K562 (cell line): ENCODE data around the gene MAML3. TPM values are rescaled to one million over a fixed set of nuclear protein-coding genes. Genes with fewer than 3 reads are reported as not detected.

Source experiments
- ATAC-seq: fragments of 200-7000 bp; cut with Tn5 transposase; 3 replicates; pipeline ENCODE4 v1.9.1; 2020; ENCODE audit warnings: moderate library complexity
- BruUV-seq: library from RNA; stranded (reverse); fragments of 400-500 nt; replicated peaks from 2 replicates; lab custom pipeline; 2021; lab: Mats Ljungman, UMichigan
- CTCF ChIA-PET: fragments of 300-600 bp; formaldehyde crosslinking; extraction: SDS; loops from one replicate; lab custom pipeline; 2021; ENCODE audit warnings: low intra/inter-chr PET ratio; lab: Yijun Ruan, JAX
- POLR2A ChIA-PET: fragments of 300-600, 350-650 bp; sonication (Branson Sonifier 250); formaldehyde crosslinking; extraction: SDS; loops from one replicate; lab custom pipeline; 2021; ENCODE audit warnings: antibody characterized with exemption, inconsistent platforms; lab: Yijun Ruan, JAX
- DNase-seq, 4 experiments: peaks; one replicate each; pipeline versions ENCODE4 v3.0.0 to v3.0.0-alpha.2; 2011 to 2018; ENCODE audit warnings: low spot score in 3 of 4, mixed read lengths in 3 of 4; ENCODE audit errors: extremely low read depth in 1 of 4
- FAIRE-seq: peaks from 2 replicates; lab custom pipeline; 2011; peaks lifted over from hg19 to GRCh38; lab: Jason Lieb, UNC
- H2AFZ ChIP-seq: 2 replicates; pipeline ENCODE4 v1.6.0; 2011; ENCODE audit warnings: low read depth, low read length, control low read depth, inconsistent platforms
- H3K27ac ChIP-seq: fragments of 200-600 bp; 3 replicates; pipeline ENCODE4 v1.8.0; 2011; ENCODE audit warnings: low read depth, mild to moderate bottlenecking, control low read depth, inconsistent platforms, low read length, moderate library complexity, mixed read lengths; ENCODE audit errors: extremely low read depth
- H3K27me3 ChIP-seq, 2 experiments: fragments of 300-600 bp in 1 of 2; 2 replicates in 1 of 2; 3 replicates in 1 of 2; pipeline versions ENCODE4 v1.6.0 to v1.8.0; 2011; ENCODE audit warnings: inconsistent platforms in 2 of 2, low read length in 2 of 2, mild to moderate bottlenecking in 1 of 2, mixed read lengths in 1 of 2, moderate library complexity in 1 of 2; ENCODE audit not compliant: control insufficient read depth in 2 of 2, insufficient read depth in 2 of 2
- H3K36me3 ChIP-seq: fragments of 300-600 bp; 3 replicates; pipeline ENCODE4 v1.8.0; 2011; ENCODE audit warnings: mild to moderate bottlenecking, low read length, inconsistent platforms; ENCODE audit not compliant: control insufficient read depth, insufficient read depth
- H3K4me1 ChIP-seq, 2 experiments: fragments of 200-600 bp in 1 of 2; replicated peaks in 1 of 2; 2 replicates in 1 of 2; 3 replicates in 1 of 2; pipeline versions ENCODE4 v1.5.1 to v1.8.0; 2011; ENCODE audit warnings: inconsistent platforms in 2 of 2, low read length in 2 of 2, mild to moderate bottlenecking in 1 of 2, mixed read lengths in 1 of 2, moderate library complexity in 1 of 2; ENCODE audit not compliant: control insufficient read depth in 2 of 2, insufficient read depth in 2 of 2
- H3K4me2 ChIP-seq: 2 replicates; pipeline ENCODE4 v1.6.1; 2011; ENCODE audit warnings: low read length, control low read depth, inconsistent platforms, mixed read lengths; ENCODE audit not compliant: insufficient read depth
- H3K4me3 ChIP-seq: fragments of 200-600 bp; sonication (generic), shearing (Covaris generic); 2 replicates; pipeline ENCODE4 v1.5.1; 2016; ENCODE audit warnings: control low read depth, inconsistent platforms
- H3K79me2 ChIP-seq: fragments of 200-600 bp; 3 replicates; pipeline ENCODE4 v1.8.0; 2011; ENCODE audit warnings: low read length, inconsistent platforms; ENCODE audit not compliant: control insufficient read depth, insufficient read depth
- H3K9ac ChIP-seq, 2 experiments: 2 replicates each; pipeline versions ENCODE4 v1.6.0 to v1.6.1; 2011; ENCODE audit warnings: low read depth in 2 of 2, low read length in 2 of 2, control low read depth in 1 of 2, inconsistent platforms in 1 of 2, mild to moderate bottlenecking in 1 of 2, mixed read lengths in 1 of 2; ENCODE audit not compliant: insufficient read depth in 1 of 2
- H3K9me1 ChIP-seq: one replicate; pipeline ENCODE4 v1.6.0; 2011; ENCODE audit warnings: inconsistent platforms, mild to moderate bottlenecking, low read length, moderate library complexity; ENCODE audit not compliant: control insufficient read depth, insufficient read depth
- H3K9me3 ChIP-seq: replicated peaks from 2 replicates; pipeline ENCODE4 v1.5.1; 2011; ENCODE audit warnings: low read depth, low read length, inconsistent platforms; ENCODE audit not compliant: control insufficient read depth, insufficient read depth
- H4K20me1 ChIP-seq: replicated peaks from 2 replicates; pipeline ENCODE4 v1.6.1; 2011; ENCODE audit warnings: low read length, inconsistent platforms, mixed read lengths; ENCODE audit not compliant: control insufficient read depth, insufficient read depth
- ARHGAP35 ChIP-seq: fragments of 450-650 bp; IDR thresholded peaks from 2 replicates; pipeline ENCODE4 v1.6.1; 2018; ENCODE audit not compliant: partially characterized antibody
- BRCA1 ChIP-seq, 2 experiments: fragments of 450-650 bp in 1 of 2; sonication (generic) in 1 of 2; formaldehyde crosslinking in 1 of 2; IDR thresholded peaks; 2 replicates each; pipeline versions ENCODE4 v1.5.0 to v1.6.1; 2017 to 2020; ENCODE audit warnings: mild to moderate bottlenecking in 1 of 2, missing genetic modification reagents in 1 of 2
- BRD9 ChIP-seq: fragments of 450-650 bp; IDR thresholded peaks from 2 replicates; pipeline ENCODE4 v1.6.1; 2018; ENCODE audit warnings: low read depth; ENCODE audit not compliant: partially characterized antibody
- FOXA3 ChIP-seq, 2 experiments: fragments of 450-650 bp in 1 of 2; sonication (generic) in 1 of 2; formaldehyde crosslinking; IDR thresholded peaks in 1 of 2; conservative IDR thresholded peaks in 1 of 2; 2 replicates each; pipeline versions ENCODE4 v1.4.0 to v1.8.0; 2020 to 2022; ENCODE audit warnings: mild to moderate bottlenecking in 2 of 2, missing genetic modification reagents in 1 of 2
- ILF3 ChIP-seq: fragments of 450-650 bp; IDR thresholded peaks from 2 replicates; pipeline ENCODE4 v1.6.1; 2018; ENCODE audit warnings: antibody characterized with exemption, mild to moderate bottlenecking, moderate library complexity, borderline replicate concordance
- MBD2 ChIP-seq: sonication (generic); IDR thresholded peaks from 2 replicates; pipeline ENCODE4 v1.6.1; 2016; ENCODE audit warnings: low read depth, borderline replicate concordance
- PHTF2 ChIP-seq: fragments of 250-450 bp; sonication (Bioruptor Pico); IDR thresholded peaks from 2 replicates; pipeline ENCODE4 v1.5.0; 2021; ENCODE audit warnings: mild to moderate bottlenecking
- RBM22 ChIP-seq: fragments of 200-400 bp; formaldehyde crosslinking; IDR thresholded peaks from 2 replicates; pipeline ENCODE4 v1.6.1; 2018; ENCODE audit warnings: low read length, low read depth; ENCODE audit not compliant: poor library complexity, severe bottlenecking
- ZEB2 ChIP-seq: fragments of 450-650 bp; IDR thresholded peaks from 2 replicates; pipeline ENCODE4 v1.6.1; 2016
- ZNF431 ChIP-seq: sonication (generic); formaldehyde crosslinking; IDR thresholded peaks from 2 replicates; pipeline ENCODE4 v1.8.0; 2022; ENCODE audit warnings: mild to moderate bottlenecking, missing genetic modification reagents
- WGBS: fragments of 100-300 bp; shearing (Covaris generic); methylation state at CpG from one replicate; pipeline ENCODE4 v1.1.6; 2016; ENCODE audit warnings: low coverage, mixed read lengths; ENCODE audit not compliant: insufficient coverage; ENCODE audit errors: missing lambda C conversion rate; 5-methylcytosine and 5-hydroxymethylcytosine counted together
- in situ Hi-C: fragments of 300-500 bp; cut with MboI; formaldehyde crosslinking; loops from 4 replicates; pipeline ENCODE4 v1.15.0; 2018; ENCODE audit warnings: inconsistent platforms, mixed read lengths
- intact Hi-C: fragments of 100-400 bp; cut with micrococcal nuclease; formaldehyde crosslinking; loops from 2 replicates; pipeline ENCODE4 v1.14.2; 2022
- polyA plus RNA-seq, 8 experiments: library from polyadenylated mRNA; depleted of rRNA in 4 of 8; stranded (reverse) in 5 of 8; unstranded in 3 of 8; fragments of >200 nt; fragmentation: Nextera tagmentation in 2 of 8; fragmentation: Illumina TruSeq in 1 of 8; extraction: Ambion mirVana in 2 of 8; extraction: Trizol in 1 of 8; gene quantifications; 2 replicates each; pipeline versions ENCODE4 v1.2.1 to v1.2.3, GENCODE V29; 2011 to 2014; ENCODE audit warnings: inconsistent platforms in 1 of 8, missing spikeins in 1 of 8
- total RNA-seq, 7 experiments: library from RNA; depleted of rRNA in 6 of 7; stranded (reverse); fragments of >200 nt in 6 of 7; fragmentation: Illumina TruSeq in 2 of 7; extraction: Trizol in 2 of 7; gene quantifications; 2 replicates each; pipeline versions ENCODE4 v1.2.1 to v1.2.3, GENCODE V29; 2011 to 2021; ENCODE audit warnings: low replicate concordance in 1 of 7
- TF ChIP-seq, protein P1 (sequence below): fragments of 150-350 bp; IDR thresholded peaks from 2 replicates; pipeline ENCODE4 v1.6.1; 2014; ENCODE audit warnings: low read depth, mild to moderate bottlenecking, low read length, borderline replicate concordance
- TF ChIP-seq, protein P2 (sequence below): fragments of 450-650 bp; IDR thresholded peaks from 2 replicates; pipeline ENCODE4 v1.6.1; 2017; ENCODE audit warnings: antibody characterized with exemption
- TF ChIP-seq, protein P3 (sequence below): fragments of 450-650 bp; IDR thresholded peaks from 2 replicates; pipeline ENCODE4 v1.6.1; 2016; ENCODE audit warnings: mild to moderate bottlenecking

MAML3 gene
- total and polyA plus RNA-seq, 9 of the 15 experiments (the other 6 are each of a cell fraction or from before 2014, with no cell fraction given), result 0.01 to 0.55 (median 0.25) TPM

DNA sequence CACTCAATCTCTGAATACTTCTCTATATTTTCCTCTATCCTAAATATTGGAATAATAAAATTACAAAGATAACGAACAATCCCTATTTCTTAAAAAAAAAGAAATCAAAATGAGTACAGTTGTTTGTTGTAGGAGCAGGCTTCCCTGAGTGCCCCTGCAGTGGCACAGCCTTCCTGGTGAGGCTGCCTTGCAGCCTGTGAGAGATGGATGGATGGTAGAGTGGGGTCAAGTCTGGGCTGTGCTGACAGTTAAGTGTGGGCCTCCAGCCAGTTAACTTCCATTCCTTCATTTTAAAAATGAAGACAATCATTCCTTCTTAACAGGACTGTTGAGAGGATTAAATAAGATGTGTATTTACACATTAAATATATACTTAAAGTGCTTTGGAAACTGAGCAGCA lies 351.5 kb downstream of the MAML3 start:
- Histone ChIP-seq H3K27me3 (peaks cover 5% of the 10 kb centered on the region in 2 experiments; a peak in 4 of 5 replicates), H3K4me2 (no peak overlapping the region), H3K79me2 (no peaks in the 10 kb centered on the region), H3K9ac (no peak overlapping the region), H3K4me3 (no peak overlapping the region), H3K27ac (no peak overlapping the region), H3K36me3 (no peaks in the 10 kb centered on the region), H2AFZ (no peak overlapping the region), H4K20me1 (no peaks in the 10 kb centered on the region; the same call in 1 of the 2 replicates), H3K4me1 (no peaks in the 10 kb centered on the region), H3K9me3 (no peaks in the 10 kb centered on the region), H3K9me1 (no peaks in the 10 kb centered on the region)
- 0% methylated on average over 1 of the region's 1 CpG for WGBS
- TF ChIP-seq, protein P1, sequence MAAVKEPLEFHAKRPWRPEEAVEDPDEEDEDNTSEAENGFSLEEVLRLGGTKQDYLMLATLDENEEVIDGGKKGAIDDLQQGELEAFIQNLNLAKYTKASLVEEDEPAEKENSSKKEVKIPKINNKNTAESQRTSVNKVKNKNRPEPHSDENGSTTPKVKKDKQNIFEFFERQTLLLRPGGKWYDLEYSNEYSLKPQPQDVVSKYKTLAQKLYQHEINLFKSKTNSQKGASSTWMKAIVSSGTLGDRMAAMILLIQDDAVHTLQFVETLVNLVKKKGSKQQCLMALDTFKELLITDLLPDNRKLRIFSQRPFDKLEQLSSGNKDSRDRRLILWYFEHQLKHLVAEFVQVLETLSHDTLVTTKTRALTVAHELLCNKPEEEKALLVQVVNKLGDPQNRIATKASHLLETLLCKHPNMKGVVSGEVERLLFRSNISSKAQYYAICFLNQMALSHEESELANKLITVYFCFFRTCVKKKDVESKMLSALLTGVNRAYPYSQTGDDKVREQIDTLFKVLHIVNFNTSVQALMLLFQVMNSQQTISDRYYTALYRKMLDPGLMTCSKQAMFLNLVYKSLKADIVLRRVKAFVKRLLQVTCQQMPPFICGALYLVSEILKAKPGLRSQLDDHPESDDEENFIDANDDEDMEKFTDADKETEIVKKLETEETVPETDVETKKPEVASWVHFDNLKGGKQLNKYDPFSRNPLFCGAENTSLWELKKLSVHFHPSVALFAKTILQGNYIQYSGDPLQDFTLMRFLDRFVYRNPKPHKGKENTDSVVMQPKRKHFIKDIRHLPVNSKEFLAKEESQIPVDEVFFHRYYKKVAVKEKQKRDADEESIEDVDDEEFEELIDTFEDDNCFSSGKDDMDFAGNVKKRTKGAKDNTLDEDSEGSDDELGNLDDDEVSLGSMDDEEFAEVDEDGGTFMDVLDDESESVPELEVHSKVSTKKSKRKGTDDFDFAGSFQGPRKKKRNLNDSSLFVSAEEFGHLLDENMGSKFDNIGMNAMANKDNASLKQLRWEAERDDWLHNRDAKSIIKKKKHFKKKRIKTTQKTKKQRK, result no peak
- TF ChIP-seq ZEB2 (no peak), PHTF2 (CRISPR knock-in tag) (no peak), ARHGAP35 (no peak), BRD9 (no peak), ZNF431 (no peak), FOXA3 (CRISPR knock-in tag; conservative IDR thresholded peaks at IDR 0.05 in 1 of 2, IDR thresholded peaks at IDR 0.05 in 1 of 2) (no peak), BRCA1 (IDR thresholded peaks at IDR 0.05) (no peak), BRCA1 (CRISPR knock-in tag; IDR thresholded peaks at IDR 0.05) (no peak), RBM22 (no peak), ILF3 (no peak), MBD2 (no peak)
- TF ChIP-seq, protein P2, sequence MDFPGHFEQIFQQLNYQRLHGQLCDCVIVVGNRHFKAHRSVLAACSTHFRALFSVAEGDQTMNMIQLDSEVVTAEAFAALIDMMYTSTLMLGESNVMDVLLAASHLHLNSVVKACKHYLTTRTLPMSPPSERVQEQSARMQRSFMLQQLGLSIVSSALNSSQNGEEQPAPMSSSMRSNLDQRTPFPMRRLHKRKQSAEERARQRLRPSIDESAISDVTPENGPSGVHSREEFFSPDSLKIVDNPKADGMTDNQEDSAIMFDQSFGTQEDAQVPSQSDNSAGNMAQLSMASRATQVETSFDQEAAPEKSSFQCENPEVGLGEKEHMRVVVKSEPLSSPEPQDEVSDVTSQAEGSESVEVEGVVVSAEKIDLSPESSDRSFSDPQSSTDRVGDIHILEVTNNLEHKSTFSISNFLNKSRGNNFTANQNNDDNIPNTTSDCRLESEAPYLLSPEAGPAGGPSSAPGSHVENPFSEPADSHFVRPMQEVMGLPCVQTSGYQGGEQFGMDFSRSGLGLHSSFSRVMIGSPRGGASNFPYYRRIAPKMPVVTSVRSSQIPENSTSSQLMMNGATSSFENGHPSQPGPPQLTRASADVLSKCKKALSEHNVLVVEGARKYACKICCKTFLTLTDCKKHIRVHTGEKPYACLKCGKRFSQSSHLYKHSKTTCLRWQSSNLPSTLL, result no peak
- TF ChIP-seq, protein P3, sequence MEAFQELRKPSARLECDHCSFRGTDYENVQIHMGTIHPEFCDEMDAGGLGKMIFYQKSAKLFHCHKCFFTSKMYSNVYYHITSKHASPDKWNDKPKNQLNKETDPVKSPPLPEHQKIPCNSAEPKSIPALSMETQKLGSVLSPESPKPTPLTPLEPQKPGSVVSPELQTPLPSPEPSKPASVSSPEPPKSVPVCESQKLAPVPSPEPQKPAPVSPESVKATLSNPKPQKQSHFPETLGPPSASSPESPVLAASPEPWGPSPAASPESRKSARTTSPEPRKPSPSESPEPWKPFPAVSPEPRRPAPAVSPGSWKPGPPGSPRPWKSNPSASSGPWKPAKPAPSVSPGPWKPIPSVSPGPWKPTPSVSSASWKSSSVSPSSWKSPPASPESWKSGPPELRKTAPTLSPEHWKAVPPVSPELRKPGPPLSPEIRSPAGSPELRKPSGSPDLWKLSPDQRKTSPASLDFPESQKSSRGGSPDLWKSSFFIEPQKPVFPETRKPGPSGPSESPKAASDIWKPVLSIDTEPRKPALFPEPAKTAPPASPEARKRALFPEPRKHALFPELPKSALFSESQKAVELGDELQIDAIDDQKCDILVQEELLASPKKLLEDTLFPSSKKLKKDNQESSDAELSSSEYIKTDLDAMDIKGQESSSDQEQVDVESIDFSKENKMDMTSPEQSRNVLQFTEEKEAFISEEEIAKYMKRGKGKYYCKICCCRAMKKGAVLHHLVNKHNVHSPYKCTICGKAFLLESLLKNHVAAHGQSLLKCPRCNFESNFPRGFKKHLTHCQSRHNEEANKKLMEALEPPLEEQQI, result no peak
- BruUV-seq, result no TSS peak
- DNase-seq (no peak), FAIRE-seq (no peak), ATAC-seq (no peak)
- ChIA-PET POLR2A (no interaction called here), CTCF (no interaction called here)
- in situ Hi-C loops, result no loop called here
- intact Hi-C loops, result no loop called here
